Left cardiac atrium (tissue), 4 donors: Measurements from ENCODE around the gene VAC14. TPM values are rescaled to one million over a fixed set of nuclear protein-coding genes. Genes with fewer than 3 reads are reported as not detected.

Experiments
- ATAC-seq, 2 donors: fragments of 200-7000 bp; cut with Tn5 transposase; one replicate each; pipeline ENCODE4 v1.9.1; 2020; ENCODE audit warnings: mild to moderate bottlenecking in 2 of 2, moderate library complexity in 2 of 2
- DNase-seq: peaks from one replicate; pipeline ENCODE4 v3.0.0-alpha.2; 2020
- intact Hi-C, 2 donors: fragments of 100-400 bp; cut with DNase I; formaldehyde crosslinking; loops; one replicate each; pipeline versions ENCODE4 v1.14.1 to v1.15.1; 2022 to 2023
- total RNA-seq, 2 donors: library from RNA; stranded (reverse); fragmentation: NEBNext Ultra II Directional; extraction: Animal tissue kit (Norgen Biotek cat#: 25700); gene quantifications; one replicate each; pipeline ENCODE4 v1.2.1, GENCODE V29; 2021
- donor health status: DM: no; HTN: yes; CAD: no.
- donor health status: DM: no; HTN: yes; CAD: no; lungs with severe emphysema.
- donor health status: DM: yes; HTN: yes; CAD: no.
- donor health status: Dilated cardiomyopathy.

VAC14 gene
- total RNA-seq, 2 donors from 2014 or later = 19.4 to 20.2 TPM

DNA sequence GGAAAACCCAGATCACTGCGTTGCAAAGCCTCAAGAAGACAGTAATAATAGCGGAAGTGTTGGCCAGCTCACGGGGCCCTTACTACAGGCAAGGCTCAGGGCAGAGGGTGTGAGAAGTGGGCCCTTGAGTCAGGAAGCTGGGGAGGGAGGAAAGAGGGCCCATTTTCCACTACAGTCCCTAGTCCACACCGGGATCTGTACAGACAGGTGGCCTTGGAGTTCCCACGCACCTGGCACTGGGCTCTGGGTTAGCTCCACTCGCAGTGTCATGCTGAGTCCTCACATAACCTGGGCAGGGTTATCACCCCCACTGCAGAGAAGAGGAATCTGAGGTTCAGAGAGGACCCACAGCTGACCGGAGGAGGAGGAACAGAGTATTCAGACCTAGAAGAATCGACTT lies 98.3 kb downstream of the VAC14 start:
- intact Hi-C loops = loop anchor here in 1 of 2 donors (5.0 kb wide), 1 partner anchor 35 kb away; no protein-coding TSS in a partner anchor
- ATAC-seq (no peak), DNase-seq (no peak)

DNA sequence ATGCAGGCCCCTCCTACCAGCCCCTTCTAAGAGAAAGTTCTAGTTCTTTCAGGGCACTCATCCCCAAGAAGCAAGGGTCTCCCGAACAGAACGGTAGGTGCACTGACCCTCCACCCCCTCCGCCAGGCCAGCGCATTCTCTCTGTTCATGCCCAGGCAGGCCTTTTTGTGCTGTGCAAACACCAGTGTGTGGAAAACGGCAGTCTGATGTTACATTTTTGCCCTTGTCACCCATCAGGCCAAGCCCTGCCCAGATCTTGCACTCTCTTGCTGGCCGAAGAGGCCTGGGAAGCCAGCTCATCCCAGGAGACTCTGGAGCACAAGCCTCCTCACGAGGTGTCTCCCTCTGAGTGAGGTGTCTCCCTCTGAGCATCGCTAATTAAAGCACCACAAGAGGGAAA lies 99.0 kb downstream of the VAC14 start:
- intact Hi-C loops = loop anchor here in 1 of 2 donors (5.0 kb wide), 1 partner anchor 35 kb away; no protein-coding TSS in a partner anchor
- DNase-seq = no peak
- ATAC-seq = no peak

DNA sequence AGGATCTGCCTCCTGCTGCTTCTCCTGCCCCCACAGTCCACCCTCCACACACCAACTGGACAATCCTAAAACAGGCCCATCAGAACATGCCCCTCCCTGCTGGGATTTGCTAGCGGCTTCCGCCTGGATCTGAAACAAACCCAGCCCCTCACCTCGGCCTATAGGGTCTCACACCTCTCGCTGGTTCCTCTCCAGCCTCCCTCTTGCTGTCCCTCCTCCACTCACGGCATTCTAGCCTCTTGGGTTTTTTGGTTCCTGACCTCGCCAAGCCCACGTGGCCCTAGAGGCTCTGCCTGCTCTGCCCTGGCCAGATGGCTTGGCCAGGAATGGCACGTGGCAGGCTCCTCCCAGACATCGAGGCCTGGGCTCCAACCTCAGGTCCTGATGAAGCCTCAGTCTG lies 99.4 kb downstream of the VAC14 start:
- intact Hi-C loops = loop anchor here in 1 of 2 donors (5.0 kb wide), 1 partner anchor 36 kb away; no protein-coding TSS in a partner anchor
- DNase-seq (no peak), ATAC-seq (no peak)

DNA sequence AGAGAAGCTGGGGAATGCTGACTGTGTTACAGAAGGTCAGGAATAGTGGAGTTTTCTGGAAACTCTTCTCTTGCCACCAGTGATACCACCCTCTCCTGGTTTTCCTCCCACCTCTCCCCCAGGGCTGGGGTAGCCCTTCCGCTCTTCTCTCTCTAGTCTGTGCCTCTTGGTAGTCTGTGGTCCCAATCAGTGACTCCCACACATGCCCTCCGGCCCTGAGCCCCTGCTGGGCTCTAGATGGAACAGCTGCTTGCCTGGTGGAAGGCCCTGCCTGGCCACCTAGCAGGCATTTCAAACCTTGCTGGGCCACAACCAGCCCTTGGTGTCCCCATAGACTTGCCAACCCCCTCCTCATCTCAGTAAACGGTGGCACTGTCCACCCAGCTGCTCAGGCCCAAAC lies 99.9 kb downstream of the VAC14 start:
- intact Hi-C loops = loop anchor here in 1 of 2 donors (5.0 kb wide), 1 partner anchor 36 kb away; no protein-coding TSS in a partner anchor
- ATAC-seq (no peak), DNase-seq (no peak)

DNA sequence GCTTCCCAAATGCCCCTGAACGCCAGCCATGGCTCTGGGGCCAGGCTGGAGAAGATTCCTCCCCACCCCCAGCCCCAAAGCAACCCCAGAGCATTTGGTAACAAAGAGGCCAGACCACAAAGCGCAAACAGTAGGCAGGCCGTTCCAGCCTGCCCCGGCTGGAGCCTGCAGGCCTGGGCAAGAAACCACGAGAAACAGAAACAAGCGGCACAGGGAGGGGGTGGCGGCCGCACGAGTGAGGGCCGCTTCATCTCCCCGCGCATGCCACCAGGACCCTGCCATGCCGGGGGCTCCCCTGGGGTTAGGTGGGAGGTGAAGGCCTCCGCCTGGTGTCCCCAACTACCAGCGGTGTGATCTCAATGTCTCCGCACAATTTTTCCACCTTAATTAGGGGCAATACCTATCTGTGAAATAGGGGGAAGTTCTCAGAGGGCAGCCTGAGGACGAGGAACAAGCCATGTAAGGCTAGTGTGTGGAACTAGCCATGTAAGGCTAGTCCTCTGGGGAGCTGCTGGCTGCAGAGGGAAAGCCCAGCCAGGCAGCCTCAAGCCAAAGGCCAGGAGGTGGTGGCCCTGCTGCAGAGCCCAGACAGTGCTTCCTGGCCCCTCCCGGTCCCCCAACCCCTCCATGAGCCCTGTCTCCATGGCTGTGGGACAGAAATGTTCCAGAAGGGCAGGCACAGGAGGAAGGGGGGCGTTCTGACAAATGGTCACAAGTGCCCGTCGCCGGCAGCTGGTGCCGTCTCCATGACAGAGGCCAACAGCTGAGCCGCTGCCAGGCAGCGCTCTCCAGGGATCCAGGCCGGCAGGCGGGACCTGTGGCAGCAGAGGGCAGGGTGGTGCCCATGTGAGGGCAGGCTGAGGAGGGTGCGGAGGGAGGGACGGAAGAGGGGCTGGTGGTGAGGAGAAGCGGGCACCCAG lies 100.6 kb downstream of the VAC14 start:
- peak; percentile 51 to 74 for ATAC-seq
- DNase-seq = peak; percentile 70
- intact Hi-C loops = loop anchor here in 1 of 2 donors (5.0 kb wide), 1 partner anchor 37 kb away; no protein-coding TSS in a partner anchor

DNA sequence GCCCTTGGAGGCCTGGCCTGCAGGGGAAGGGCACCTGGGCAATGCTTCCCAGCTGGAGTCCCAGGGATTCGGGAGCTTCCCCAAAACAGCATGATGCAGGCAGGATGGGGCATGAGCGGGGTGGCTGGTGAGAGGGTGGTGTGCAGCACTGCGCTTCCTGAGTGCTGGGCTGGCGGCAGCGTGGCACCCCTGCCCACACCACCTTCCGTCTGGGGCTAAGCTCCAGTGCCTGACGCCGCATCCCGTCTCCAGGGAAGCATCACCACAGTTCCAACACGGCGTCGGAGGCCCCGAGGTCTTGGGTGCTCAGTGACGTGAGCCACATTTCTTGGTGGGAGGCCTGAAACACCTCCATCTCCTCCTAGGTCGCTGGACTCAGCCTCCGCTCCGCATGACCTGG lies 101.3 kb downstream of the VAC14 start:
- ATAC-seq (no peak), DNase-seq (no peak)
- intact Hi-C loops = loop anchor here in 1 of 2 donors (5.0 kb wide), 1 partner anchor 38 kb away; no protein-coding TSS in a partner anchor

DNA sequence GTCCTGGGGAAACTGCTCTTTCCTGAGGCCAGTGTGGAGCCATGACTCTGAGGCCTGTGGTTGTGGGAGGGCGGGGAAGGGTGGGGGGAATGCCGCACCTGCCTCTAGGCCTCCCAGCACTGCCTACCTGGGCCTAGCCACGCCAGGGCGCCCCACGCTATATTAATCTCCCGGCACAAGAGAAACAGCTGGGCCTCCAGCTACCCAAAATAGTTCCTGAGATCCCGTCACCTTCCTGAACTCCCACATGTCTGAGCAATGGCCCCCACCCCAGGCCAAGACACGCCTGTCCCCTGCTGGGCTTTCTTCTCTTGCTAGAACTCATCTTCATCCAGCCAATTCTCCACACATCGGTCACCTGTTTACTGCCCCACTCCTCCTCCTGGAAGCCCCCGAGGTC lies 102.1 kb downstream of the VAC14 start:
- ATAC-seq (no peak), DNase-seq (no peak)
- intact Hi-C loops = no loop called here

DNA sequence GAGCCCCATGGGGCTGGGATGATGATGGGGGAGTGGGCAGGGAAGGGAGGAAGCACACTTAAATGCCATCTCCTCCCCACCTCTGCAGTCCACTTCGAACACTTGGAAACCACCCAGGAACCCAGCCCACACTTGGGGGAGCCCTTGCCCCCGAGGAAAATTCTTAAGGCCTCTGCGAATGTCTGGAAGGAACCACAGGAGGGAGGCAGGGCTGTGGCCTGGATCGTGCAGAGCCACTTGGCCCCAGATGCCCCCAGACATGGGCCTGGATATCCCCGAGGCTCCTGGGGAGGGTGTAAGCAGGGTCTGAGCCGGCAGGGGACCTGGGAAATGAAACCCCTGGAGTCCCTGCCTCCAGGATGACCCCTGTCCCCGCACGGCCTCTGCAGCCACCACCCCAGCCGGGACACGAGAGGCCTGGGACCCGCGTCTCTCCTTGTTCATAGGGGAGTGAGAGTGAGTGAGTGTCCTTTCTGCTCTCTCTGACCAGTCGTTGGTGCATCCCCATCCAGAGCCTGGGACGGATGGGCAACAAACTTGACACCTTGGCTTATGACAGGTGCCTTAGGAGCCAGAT lies 103.3 kb downstream of the VAC14 start:
- intact Hi-C loops = no loop called here
- no peak for ATAC-seq
- no peak for DNase-seq

DNA sequence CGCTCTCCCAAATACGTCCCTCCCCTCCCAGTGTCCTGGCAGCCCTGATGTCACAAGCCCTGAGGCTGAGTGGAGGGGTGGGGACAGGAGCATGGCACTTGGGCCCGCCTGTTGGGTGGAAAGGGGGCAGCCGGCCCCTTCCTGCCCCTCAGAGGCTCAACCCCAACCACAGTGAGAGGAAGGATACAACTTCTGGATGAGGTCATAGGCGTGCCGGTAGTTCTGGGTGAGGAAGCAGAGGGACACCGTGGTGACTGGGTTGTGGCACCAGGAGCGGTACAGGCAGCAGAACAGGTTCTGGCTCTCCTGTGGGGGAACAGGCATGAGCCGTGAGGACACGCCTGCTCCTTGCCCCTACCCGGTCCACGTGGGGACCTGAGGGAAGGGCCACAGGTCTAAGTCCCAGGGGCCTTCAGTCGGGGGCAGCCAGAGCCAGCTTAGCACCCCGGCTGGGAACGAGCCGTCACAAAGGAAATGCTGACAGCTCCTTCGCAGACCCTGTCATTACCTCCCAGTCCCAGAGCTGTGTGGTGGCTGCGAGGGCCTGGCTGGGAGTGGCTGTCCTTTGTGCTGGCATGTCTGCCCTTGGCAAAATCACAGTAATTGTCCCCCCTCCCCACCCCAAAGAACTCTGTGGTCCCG lies 103.9 kb downstream of the VAC14 start:
- ATAC-seq (no peak), DNase-seq (no peak)
- intact Hi-C loops = no loop called here

DNA sequence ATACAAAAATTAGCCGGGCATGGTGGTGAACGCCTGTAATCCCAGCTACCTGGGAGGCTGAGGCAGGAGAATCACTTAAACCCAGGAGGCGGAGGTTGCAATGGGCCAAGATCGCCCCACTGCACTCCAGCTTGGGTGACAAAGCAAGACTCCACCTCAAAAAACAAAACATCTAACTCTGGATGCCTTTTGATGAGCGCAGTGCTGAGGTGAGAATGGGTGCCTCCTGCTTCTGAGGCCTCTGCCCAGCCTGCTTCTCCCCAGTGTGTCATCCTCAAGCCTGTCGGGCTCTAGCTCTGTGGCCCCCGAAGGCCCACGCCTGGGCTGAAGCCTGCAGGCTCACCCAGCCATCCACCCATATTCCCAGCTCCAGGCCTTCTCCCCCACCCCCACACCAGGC lies 104.6 kb downstream of the VAC14 start:
- intact Hi-C loops = no loop called here
- ATAC-seq = no peak
- DNase-seq = no peak

DNA sequence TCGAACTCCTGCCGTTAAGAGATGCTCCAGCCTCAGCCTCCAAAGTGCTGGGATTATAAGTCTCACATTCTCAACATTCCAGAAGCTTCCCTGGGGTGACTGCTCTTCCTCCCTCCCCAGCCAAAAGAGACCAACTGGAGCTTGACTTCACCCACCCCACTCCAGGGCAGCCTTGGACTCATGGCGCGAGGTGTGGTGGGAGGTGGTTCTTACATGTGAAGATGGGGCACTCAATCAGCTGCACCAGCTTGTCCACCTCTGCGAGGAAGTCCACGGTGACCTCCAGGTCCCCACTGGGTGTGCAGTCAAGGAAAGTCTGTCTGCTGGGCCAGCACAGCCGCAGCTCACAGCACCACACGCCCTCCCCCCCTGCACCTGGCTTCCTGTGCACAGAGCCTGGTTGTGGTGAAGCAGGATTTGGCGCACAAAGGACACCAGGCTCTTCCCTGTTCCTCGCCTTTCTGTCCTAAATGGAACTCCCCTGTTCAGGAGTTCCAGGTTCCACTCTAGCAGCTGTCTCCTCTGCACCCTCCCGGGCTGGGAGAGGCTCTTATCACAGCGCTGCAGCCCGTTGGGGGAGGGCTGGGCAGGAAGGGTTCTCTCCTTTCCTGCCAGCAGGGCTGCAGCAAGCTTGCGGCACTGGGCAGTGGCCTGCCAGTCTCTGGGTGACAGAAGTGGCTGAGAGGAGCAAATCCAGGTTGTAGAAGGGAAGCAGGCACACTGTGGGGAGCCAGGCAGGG lies 105.5 kb downstream of the VAC14 start:
- intact Hi-C loops = no loop called here
- peak in 1 of 2 donors; percentile 34 for ATAC-seq
- no peak for DNase-seq

DNA sequence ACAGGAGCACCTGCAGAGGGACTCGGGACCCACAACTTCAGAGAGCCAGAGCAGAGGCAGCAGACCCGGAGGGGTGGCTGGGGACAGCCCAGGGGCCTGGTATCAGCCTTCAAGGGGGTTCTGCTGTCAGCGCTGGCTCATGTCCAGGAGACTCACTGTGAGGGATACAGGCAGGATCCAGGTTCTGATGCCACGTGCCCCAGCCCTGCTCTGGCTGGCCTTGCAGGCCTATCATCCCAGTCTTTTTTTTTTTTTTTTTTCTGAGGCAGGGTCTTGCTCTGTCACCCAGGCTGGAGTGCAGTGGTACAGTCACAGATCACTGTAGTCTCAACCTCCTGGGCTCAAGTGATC lies 106.1 kb downstream of the VAC14 start:
- no peak for ATAC-seq
- intact Hi-C loops = no loop called here
- DNase-seq = no peak

DNA sequence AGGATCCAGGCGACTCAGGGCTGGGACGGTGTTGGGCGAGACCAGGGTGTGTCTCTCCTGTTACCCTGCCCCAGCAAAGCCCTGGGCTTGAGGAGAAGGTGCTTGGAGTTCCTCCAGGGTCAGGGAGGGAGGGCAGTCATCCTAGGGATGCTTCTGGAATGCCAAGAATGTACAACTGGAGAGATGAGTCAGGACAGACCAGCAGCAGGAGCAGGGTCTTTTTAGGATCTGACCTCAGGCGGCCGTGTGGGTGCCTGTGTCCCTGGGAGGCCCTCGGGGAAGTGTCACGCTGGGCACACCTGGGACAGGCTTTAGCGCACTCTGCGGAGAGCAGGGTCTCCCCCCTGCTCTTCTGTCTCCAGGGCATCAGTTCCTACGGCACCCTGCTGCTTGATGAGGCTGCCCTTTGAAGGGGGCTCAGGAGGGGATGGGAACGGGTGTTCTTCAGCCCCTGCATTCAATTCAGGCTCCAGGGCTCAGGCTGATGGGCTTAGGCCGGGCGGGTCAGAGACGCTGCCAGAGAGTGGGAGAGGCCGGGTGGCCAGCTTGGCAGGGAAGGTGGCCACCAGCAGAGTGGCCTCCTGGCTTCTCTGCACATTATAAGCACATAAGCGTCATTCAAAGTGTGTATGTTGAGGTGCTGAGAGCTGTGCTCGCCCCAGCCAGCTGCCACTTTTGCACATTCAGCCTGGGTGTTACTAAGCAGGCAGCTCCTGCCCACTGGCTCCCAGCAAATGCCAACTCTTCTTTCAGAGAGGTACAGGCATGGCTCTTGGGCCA lies 106.7 kb downstream of the VAC14 start:
- no peak for DNase-seq
- ATAC-seq = peak in 1 of 2 donors; percentile 44
- intact Hi-C loops = no loop called here

DNA sequence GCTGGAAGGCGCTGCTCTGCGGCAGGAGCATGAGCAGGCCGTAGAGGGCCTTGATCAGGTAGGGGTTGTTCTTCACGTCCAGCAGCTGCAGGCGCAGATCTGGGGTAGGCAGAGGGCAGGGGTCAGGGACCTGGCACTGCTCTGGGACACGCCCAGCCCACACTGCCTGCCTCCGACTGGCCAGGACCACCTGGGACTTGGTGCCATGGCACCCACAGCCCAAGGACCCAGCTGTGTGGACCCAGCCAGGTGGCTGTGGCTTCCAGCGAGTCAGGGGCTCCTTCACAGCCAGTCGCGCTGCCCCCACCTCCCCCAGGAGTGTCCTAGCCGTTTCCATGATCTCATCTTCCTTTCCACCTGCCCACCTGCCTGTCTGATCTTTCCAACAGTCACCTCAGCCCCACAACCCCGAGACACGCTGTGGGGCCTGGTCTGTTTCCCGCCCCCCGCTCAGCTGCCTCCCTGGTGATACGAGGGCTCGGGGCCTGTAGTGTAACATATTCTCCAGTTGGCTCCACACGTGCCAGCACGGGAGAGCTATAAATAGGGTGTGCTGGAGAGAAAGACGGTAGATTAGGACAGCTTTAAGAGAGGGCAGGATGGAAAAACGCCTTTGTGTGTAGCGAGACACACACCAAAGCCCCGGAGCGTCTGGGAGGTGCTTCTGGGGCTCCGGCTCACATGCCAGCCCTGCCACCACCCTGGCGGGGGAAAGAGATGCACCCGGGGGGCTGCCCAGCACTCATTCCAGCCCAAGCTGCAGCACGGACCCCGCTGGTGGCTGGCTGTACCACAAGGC lies 107.9 kb downstream of the VAC14 start:
- peak; percentile 24 to 32 for ATAC-seq
- no peak for DNase-seq
- intact Hi-C loops = no loop called here

DNA sequence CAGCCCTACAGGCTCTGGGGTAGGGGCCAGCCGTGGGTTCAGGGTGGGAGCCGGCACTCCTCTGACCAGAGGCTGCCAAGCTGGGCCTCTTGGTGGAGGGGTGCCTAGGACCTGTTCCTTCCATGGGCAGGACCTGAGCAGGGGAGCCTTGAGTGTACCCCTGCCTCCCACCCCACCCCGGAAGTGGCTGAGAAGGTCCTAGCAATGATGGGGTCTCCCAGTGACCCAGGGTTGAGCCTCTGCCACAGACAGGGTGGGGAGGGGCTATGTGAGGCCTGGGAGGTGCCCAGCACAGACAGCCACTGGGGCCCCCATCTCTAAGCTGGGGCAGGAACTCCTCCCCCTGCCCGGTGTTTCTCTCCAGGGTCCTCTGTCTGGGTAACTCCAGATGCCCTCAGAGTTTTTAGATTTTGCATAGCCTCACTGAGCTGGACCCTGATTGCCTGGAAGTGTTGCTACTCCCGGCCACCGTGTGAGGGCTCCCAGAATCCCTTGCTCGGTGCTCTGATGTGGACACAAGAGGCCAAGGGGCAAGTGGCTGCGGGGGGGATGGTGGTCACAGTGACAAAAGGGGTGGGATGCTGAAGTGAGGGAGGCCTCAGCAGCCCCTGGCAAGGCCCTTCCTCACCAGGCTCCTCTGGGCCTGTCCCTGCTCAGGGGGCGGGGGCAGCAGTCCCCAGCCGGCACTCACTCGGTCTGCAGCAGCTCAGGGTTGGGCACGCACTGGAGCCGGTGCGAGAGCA lies 108.7 kb downstream of the VAC14 start:
- ATAC-seq (no peak), DNase-seq (no peak)
- intact Hi-C loops = no loop called here

DNA sequence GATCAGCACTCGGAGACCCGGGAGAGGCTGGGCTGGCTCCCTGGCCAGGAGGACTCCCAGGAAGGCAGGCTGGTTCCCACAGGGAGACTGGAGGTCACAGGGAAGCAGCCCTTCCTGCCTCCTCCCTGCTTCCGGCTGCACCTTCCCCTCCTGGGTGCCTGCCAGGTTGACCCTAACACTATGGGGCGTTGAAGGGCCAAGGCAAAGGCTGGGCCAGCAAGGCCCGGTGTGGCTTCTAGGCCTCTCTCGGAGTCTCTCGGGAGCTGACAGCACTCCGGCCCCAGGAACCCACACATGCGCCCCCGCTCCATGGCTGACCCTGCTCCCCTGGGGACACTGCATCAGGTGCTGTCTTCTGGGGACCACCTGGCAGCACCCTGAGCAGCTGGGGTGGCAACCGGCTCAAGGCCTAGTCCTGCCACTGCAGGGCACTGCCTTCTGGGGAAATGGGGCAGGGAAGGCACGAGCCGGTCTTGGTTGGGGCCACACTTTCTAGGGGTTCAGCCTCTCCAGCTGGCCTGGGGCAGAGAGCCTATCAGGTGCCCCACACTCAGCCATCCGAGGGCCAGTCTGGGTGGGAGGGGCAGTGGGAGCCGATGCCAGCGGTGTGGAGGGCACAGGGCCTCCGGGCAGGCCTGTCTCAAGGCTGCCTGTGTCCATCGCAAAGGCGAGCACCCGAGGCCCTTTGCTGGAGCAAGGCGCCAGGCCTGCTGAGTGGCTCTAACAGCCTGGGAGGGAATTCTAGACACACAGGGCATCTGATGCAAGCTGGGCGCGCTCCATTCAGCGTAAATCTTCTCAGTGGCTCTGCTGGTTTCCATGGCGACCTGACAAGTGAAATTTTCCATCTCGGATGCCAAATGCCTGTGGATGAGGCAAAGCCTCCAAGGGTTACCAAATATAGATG lies 109.5 kb downstream of the VAC14 start:
- intact Hi-C loops = no loop called here
- DNase-seq = peak; percentile 89
- ATAC-seq = peak; percentile 45 to 49
